ENCODE results near the gene BOLL.
"Not testable (repeated sequence)": the region's sequence is repeated elsewhere in the genome, so short reads cannot be mapped to it uniquely, and the experiment has no call there.

The BOLL gene

DNA sequence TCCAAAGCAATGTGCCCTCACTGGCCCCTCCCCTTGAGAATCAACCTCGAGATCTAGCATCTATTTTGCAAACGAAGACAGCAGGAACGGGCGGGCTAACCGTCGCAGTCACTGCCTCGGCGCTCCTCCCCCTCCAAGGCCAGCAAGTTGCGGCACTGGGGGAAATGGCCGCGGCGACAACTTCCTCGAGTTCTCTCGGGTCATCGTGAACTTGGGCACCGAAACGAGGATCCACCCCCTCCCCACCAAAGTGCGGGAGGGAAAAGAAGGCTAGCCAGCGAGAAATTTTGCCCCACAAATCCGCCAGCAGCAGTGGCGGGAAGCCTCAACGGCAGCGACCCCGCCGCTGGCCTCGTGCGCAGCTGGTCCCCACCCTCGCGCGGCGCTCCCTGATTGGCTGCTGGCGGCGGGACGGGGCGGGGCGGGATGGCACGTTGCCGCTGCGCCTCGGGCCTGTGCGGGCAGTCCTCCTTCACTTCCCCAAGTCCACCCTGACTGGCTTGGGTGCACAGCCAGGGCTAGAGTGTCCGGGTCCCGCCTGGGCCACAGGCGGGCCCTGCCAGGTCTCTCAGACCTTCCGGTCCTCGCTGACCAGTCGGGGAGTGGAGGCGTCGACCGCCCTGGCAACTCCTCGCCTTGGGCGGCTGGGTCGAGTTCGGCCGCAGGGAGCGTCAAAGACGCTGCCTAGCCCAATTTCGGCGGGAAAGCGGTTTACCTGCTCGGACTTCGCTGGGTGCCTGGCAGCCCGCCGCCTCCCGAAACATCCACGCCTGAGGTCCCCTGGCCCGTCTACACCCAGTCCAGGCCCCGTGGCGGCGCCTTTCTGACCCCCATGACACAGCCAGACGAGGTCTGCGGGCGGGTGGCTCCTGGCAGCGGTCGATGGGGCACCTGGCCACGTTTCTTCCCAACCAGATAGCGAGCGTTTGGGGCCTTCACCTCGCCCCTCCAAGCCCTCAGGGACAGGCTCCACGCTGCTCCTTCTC, at the start of gene BOLL:
Gene BOLL (minus strand): TSS at position 364 of the 986 bp plus-strand sequence. CDS start 3,469 bp downstream, outside the sequence.
- no peak for DNase-seq

GRCh38 chr2:197834771-197835170, 49.7 kb upstream of the BOLL start:
- not testable (repeated sequence) for DNase-seq

DNA sequence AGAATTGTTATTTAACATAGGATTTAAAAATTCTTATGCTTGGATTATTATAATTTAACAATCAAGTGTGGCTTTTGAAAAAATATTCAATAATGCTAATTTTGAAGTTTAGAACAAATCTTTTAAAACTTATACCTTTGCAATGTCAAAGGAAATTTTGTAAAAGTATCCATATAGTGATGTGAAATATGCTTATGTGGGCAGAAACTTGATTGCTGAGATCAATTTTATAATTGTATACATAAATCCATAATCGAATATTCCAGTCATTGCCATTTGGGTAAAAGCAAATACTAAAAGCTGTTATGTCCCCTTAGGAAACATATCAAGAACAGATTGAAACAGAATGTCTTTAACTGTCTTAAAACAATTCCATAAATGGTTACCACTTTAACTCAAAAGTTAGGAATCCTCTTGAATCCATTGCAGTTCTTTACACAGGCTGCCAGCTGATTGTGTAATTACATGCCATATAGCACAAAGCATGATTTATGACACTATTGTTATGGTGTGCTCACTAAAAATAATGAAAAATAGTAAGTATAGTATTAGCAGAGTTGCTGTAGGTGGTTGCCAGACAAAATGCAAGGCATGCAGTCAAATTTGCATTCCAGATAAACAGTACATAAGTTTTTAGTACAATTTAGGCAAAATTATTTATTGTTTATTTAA, 43.5 kb upstream of the BOLL start:
- DNase-seq: no peak

GRCh38 chr2:197827618-197828017, 42.5 kb upstream of the BOLL start:
- no peak for DNase-seq

DNA sequence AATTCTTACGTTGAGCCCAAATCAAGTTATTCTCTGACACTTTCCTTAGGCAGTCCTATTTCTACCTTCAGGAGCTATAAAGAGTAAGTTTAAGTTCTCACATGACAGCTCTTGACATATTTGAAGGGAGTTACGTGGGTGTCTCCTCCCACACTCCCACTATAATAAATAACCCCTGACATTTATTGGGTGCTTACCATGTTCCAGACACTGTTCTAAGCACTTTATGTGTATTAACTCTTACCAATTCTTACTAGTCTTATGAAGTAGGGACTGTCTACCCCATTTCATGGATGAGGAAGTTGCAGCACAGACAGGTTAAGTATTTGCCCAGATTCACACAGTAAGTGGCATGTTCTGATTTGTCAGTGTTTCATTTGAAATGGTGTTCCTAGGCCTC, 37.2 kb upstream of the BOLL start:
- DNase-seq: no peak

GRCh38 chr2:197821550-197822289, 36.6 kb upstream of the BOLL start:
- no peak for DNase-seq

- DNase-seq: no peak
Observed at GRCh38 chr2:197814526-197814925, 29.4 kb upstream of the BOLL start.

DNA sequence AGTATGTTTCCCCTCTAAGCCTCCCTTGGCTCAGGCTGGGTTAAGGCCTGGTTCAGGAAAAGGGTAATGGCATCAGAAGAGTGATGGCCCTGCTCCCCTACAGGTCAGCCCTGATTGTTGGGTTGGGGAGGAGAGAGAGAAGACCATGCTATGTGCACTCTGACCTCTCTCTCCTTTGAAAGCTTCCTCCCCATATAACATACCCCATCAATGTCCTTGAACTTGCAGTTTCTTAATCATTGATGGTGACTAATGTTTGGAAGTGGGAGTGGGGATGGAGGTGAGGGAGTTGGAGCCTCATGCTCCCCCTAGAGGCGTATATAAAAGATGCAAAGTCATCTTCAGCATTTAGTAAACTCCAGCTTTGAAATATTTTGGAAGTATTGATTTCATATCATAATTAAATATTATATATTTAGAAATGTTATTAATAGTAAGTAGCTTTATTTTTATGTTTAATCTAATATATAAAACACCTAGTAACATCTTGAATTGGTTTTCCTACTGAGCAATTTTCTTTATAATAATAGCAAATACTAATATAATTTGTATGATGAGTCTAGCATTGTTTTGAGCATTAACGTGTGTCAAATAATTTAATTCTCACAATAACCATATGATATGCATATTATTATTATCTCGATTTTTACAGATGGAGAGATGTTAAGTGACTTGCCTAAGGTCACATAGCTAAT, 28.1 kb upstream of the BOLL start:
- no peak for DNase-seq

GRCh38 chr2:197810491-197810890, 25.4 kb upstream of the BOLL start:
- no peak for DNase-seq

GRCh38 chr2:197810016-197810415, 24.9 kb upstream of the BOLL start:
- DNase-seq: no peak

DNA sequence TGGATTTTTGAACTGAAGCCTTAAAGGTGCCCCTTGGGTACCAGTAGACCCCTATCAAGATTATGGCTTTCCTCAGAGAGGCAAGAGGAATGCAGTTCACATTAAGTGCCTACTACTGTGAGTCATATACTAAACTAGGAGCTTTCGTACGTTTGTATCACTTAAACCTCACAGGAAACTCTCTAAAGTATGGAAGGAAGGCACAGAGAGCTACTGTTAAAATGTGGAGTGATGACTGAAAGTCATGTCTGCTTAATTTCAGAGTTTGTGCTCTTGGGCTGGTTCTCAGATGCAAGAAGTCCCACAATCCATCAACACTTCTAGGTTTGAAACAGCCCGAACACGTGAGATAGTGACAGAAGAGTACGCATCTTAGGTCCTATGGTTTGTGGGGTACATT, 23.9 kb upstream of the BOLL start:
- DNase-seq: no peak

- DNase-seq: no peak
Observed at GRCh38 chr2:197805715-197806633, 20.9 kb upstream of the BOLL start.

DNA sequence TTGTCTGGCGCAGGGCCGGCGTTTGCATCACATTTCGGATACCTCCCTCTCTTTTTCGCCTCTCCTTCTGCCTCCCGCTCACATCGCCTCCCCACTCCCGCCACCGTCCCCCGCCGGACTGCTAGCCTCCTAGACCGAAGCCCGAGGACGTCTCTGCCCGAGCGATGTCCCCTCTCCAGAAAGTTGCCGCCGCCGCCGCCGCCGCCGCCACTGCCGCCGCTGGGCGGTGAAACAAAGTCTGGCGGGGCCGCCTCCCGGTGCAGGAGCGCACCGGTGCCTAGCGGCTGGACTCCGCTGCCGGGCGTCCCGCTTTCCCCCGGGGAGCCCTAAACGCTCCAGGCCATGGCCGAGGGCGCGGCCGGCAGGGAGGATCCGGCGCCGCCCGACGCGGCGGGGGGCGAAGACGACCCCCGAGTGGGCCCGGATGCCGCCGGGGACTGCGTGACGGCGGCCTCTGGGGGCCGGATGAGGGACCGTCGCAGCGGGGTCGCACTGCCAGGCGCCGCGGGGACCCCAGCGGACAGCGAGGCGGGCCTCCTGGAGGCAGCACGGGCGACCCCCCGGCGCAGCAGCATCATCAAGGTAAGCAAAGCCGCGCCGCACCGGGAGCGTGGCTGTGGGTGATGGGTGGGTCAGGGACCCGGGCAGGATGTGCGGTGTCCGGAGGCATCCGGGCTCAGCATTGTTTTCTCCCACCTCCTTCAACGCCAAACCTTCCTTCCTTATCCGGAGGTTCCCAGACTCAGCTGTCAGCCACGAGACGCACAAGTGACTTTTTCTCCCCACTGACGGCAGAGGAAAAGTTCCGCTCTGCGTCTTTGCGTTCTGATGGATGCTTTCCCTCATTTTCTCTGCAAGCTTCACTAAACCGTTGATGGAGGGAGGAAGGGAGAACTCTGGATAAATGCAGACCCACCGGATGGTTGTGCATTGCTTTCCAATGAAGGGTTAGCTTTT, 19.9 kb upstream of the BOLL start:
- peak; percentile 13 to 33 (median 28) for DNase-seq

- DNase-seq: peak; percentile 72 to 79 (median 77)
Observed at GRCh38 chr2:197804049-197804757, 19.1 kb upstream of the BOLL start, which contains the start of gene PLCL1. PLCL1 (plus strand) TSS chr2:197804593.

DNA sequence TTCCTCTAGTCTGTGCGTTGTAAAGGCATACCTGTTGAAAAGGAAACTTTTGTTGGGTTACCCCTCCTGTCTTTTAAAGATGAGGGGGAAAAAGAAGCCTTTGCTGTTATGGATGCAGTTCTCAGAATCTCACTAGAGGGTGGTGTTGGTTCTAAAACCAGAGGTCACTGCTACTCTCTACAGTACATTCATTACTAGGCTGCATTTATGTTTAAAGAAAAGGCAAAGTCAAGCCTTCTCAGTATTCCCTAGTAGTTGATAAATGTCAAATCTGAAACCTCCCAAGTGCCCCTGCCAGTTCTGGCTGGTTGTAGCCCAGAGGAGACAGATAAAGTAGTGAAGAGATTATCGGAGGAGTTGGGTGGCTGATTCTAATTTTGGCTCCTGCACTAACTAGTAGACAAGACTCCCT, 17.9 kb upstream of the BOLL start:
- no peak for DNase-seq

DNA sequence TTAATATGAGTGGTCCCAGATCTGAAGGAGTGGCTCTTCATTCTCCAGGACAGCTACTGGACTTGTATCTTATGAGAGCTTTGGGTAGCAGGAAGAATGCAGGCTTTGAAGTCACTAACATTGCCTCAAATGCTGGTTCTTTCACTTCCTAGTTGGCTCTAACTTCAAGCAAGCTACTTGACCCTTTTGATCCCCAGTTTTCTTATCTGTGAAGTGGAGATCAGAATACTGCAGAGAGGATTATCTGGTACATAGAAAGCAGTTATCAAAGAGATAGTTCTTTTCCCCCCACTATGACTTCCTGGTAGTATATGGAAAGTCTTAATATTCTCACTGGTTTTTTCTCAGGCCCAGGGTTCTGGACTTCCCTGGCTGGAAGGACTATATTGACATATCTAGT, 15.9 kb upstream of the BOLL start:
- DNase-seq: no peak

GRCh38 chr2:197800091-197800490, 15.0 kb upstream of the BOLL start:
- DNase-seq: no peak

- no peak for DNase-seq
Observed at GRCh38 chr2:197799068-197799467, 13.9 kb upstream of the BOLL start.

DNA sequence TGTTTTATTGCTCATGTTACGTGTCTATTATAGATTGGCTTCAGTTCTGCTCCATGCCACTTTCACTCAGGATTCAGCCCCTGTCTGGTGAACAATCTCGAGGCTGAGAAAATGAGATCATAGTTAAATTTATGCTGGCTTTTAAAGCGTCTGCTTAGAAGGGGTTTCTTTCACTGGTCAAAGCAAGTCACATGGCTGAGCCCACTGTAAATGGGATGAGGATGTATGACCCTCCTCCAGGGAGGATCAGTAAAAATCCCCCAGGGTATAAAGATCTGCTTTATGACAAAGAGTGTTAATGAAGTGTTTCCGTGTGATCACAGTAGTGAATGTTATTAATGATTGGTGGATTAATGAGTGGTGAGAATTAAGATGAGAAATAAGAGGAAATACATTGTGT, 13.1 kb upstream of the BOLL start:
- DNase-seq: no peak

GRCh38 chr2:197795277-197795676, 10.2 kb upstream of the BOLL start:
- no peak for DNase-seq

All from activated CD4-positive, CD25-positive, alpha-beta regulatory T cell (primary cell).